Measurements from ENCODE around the gene DBX1. TPM values are rescaled to one million over a fixed set of nuclear protein-coding genes. Genes with fewer than 3 reads are reported as not detected.

Gene DBX1
- total RNA-seq, 1 experiment from 2014 or later = 0.15 TPM

- Histone ChIP-seq H3K4ac (ENCODE audit: low read depth, low read length) (no peak overlapping the region), H2BK120ac (ENCODE audit: low read depth, low read length, poor library complexity, severe bottlenecking) (no peak overlapping the region), H2AK5ac (ENCODE audit: insufficient read length, low read length) (no peak overlapping the region), H3K23ac (ENCODE audit: insufficient read length, low read depth, low read length) (no peak overlapping the region), H3K79me2 (ENCODE audit: insufficient read depth, low read length) (no peaks in the 10 kb centered on the region), H2BK12ac (ENCODE audit: insufficient read length, low read depth, low read length) (no peak overlapping the region), H3K4me2 (ENCODE audit: insufficient read depth, insufficient read length, low read length) (peak overlapping the region; percentile 56), H3K9ac (ENCODE audit: extremely low read depth, insufficient read length, low read length) (no peak overlapping the region), H4K20me1 (ENCODE audit: control insufficient read depth, insufficient read depth, insufficient read length) (peaks cover 4% of the 10 kb centered on the region), H3K18ac (ENCODE audit: insufficient read length, low read depth, low read length) (no peak overlapping the region), H2BK20ac (ENCODE audit: low read depth, low read length, poor library complexity, severe bottlenecking) (no peak overlapping the region), H3K56ac (ENCODE audit: insufficient read length, low read depth, low read length) (no peak overlapping the region), H4K91ac (ENCODE audit: insufficient read length, low read depth, low read length) (no peak overlapping the region), H2BK15ac (ENCODE audit: low read depth, low read length) (no peak overlapping the region), H3K27me3 (ENCODE audit: insufficient read depth, low read length) (peaks cover 68% of the 10 kb centered on the region), H3K23me2 (ENCODE audit: insufficient read length, low read depth, low read length, poor library complexity, severe bottlenecking) (peaks cover 7% of the 10 kb centered on the region), H3K79me1 (ENCODE audit: insufficient read depth, low read depth, low read length, poor library complexity, severe bottlenecking) (no peaks in the 10 kb centered on the region), H4K5ac (ENCODE audit: insufficient read length, low read depth, low read length) (no peak overlapping the region), H4K8ac (replicated peaks; ENCODE audit: insufficient read length, low read depth, low read length) (no peak overlapping the region), H3K27ac (ENCODE audit: insufficient read length, low read depth, low read length) (no peak overlapping the region), H2BK5ac (ENCODE audit: insufficient read length, low read length) (no peak overlapping the region), H2AFZ (ENCODE audit: low read length) (no peak overlapping the region), H3K4me1 (ENCODE audit: insufficient read depth, low read length) (peaks cover 2% of the 10 kb centered on the region; the same call in 1 of the 2 replicates), H3K9me3 (ENCODE audit: control insufficient read depth, low read depth, low read length) (no peaks in the 10 kb centered on the region), H3T11ph (ENCODE audit: low read length) (no peak overlapping the region), H3K14ac (ENCODE audit: insufficient read depth, low read length) (no peak overlapping the region)
- Mint-ChIP-seq H3K27ac (no peak overlapping the region), H3K27me3 (ENCODE audit: low read depth) (peaks cover 90% of the 10 kb centered on the region), H3K4me3 (peak overlapping the region; percentile 82 to 91), H3K4me1 (peaks cover 55 to 70% of the 10 kb centered on the region in 2 experiments), H3K9me3 (peaks cover 0 to 9% of the 10 kb centered on the region in 2 experiments; a peak in 1 of 5 replicates), H3K36me3 (ENCODE audit: insufficient read depth in 1 of 3, low read depth in 3 of 3) (no peaks in the 10 kb centered on the region; a peak in 2 of 7 replicates)
- WGBS (ENCODE audit: extremely low coverage, insufficient read length, low lambda C conversion rate) = no CpG with 5 or more reads among the region's 45 CpGs
- no peak for DNase-seq
- TF ChIP-seq CTCF (conservative IDR thresholded peaks at IDR 0.05) = no peak
Observed at GRCh38 chr11:20156876-20157613, 3.2 kb downstream of the DBX1 start.
